Activated T-cell treated with anti-CD3 and anti-CD28 coated beads, Interleukin-2, amount 50 U/mL, for 72 hours (primary cell): ENCODE measurements around the gene BBC3. TPM values are rescaled to one million over a fixed set of nuclear protein-coding genes. Genes with fewer than 3 reads are reported as not detected.
A peak's percentile ranks its signal among the peaks of the same experiment; 100 is the strongest.

Experiments used
- ATAC-seq, 2 donors: fragments of 150-1000 bp; cut with Tn5 transposase; replicated peaks in 1 of 2; 2 replicates each; pipeline ENCODE4 v1.10.0; 2021; ENCODE audit warnings: moderate library complexity in 2 of 2, mild to moderate bottlenecking in 1 of 2
- DNase-seq, 2 donors: peaks; one replicate each; pipeline ENCODE4 v3.0.0; 2021 to 2022; ENCODE audit warnings: mixed read lengths in 1 of 2
- H3K27ac Mint-ChIP-seq: one replicate; pipeline ENCODE4 v1.8.0; 2022; ENCODE audit warnings: mild to moderate bottlenecking, moderate library complexity, mixed read lengths
- H3K27me3 Mint-ChIP-seq: one replicate; pipeline ENCODE4 v1.8.0; 2022; ENCODE audit warnings: low read depth, mixed read lengths
- H3K36me3 Mint-ChIP-seq, 2 donors: one replicate each; pipeline ENCODE4 v1.8.0; 2022; ENCODE audit warnings: mixed read lengths in 2 of 2, mild to moderate bottlenecking in 1 of 2; ENCODE audit not compliant: insufficient read depth in 2 of 2
- H3K4me1 Mint-ChIP-seq: one replicate; pipeline ENCODE4 v1.8.0; 2022; ENCODE audit warnings: low read depth, mixed read lengths
- H3K4me3 Mint-ChIP-seq, 2 donors: one replicate each; pipeline ENCODE4 v1.8.0; 2022; ENCODE audit warnings: mild to moderate bottlenecking in 2 of 2, mixed read lengths in 2 of 2, moderate library complexity in 2 of 2
- H3K9me3 Mint-ChIP-seq, 2 donors: one replicate each; pipeline ENCODE4 v1.8.0; 2022; ENCODE audit warnings: mixed read lengths in 2 of 2
- total RNA-seq, 2 donors: library from RNA; stranded (reverse); gene quantifications; one replicate each; pipeline ENCODE4 v1.2.3, GENCODE V29; 2022

The BBC3 gene
- total RNA-seq, 2 donors from 2014 or later, result 41.4 to 59.2 TPM

DNA sequence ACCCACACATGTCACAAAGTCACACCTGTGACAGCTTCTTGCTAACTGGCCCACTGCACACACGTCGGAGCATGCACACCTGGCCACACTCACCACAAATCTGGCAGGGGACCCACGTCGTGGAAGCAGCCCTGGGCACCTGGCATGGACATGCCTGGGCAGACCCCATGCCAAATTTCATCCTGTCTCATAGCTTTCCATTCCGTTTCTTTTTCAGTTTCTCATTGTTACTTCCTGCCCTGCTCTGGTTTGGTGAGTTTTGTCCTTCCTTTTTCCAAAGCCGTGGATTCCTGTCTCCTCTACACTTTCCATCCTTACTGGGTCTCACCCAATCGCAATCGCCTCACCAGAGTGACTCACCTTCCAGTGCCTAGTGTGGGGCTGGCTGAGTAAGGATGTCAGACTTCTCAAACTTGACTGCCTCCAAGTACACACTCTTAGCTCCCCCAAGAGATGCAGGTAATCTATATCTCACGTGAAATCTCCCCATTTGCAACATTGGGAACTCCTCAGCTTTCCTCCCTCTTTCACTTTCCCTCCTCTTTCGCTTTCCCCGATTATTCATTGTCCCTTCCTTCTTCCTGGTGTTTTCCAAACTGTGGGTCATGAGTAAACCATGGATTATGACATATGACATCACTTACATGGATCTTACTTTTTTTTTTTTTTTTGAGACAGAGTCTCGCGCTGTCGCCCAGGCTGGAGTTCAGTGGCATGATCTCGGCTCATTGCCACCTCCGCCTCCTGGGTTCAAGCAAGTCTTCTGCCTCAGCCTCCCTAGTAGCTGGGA lies 1.6 kb upstream of the BBC3 start:
- Mint-ChIP-seq H3K4me3 (peak overlapping the region; percentile 86 to 91), H3K36me3 (peaks cover 4 to 6% of the 10 kb centered on the region in 2 donors), H3K4me1 (peaks cover 19% of the 10 kb centered on the region), H3K9me3 (no peaks in the 10 kb centered on the region), H3K27me3 (no peaks in the 10 kb centered on the region), H3K27ac (peak overlapping the region; percentile 71)
- DNase-seq, result peak; percentile 44 to 61
- ATAC-seq, result peak in 1 of 2 donors; percentile 11

GRCh38 chr19:47231215-47232054 lies 436 bp upstream of the BBC3 start:
- peak overlapping the region; percentile 86 to 91 for H3K4me3 Mint-ChIP-seq
- ATAC-seq (peak; percentile 55 to 58), DNase-seq (peak; percentile 96)
- H3K27me3 Mint-ChIP-seq, result no peaks in the 10 kb centered on the region
- H3K27ac Mint-ChIP-seq, result peak overlapping the region; percentile 32
- peaks cover 24% of the 10 kb centered on the region for H3K4me1 Mint-ChIP-seq
- H3K36me3 Mint-ChIP-seq, result peaks cover 4 to 6% of the 10 kb centered on the region in 2 donors
- no peaks in the 10 kb centered on the region for H3K9me3 Mint-ChIP-seq

- H3K4me3 Mint-ChIP-seq, result peak overlapping the region; percentile 5 to 53
- peak; percentile 3 to 15 for ATAC-seq
- peaks cover 29% of the 10 kb centered on the region for H3K4me1 Mint-ChIP-seq
These were observed 712 bp downstream of the BBC3 start for GRCh38 chr19:47230054-47230920.

GRCh38 chr19:47229676-47230053 lies 1.3 kb downstream of the BBC3 start:
- Mint-ChIP-seq H3K9me3 (no peaks in the 10 kb centered on the region), H3K27me3 (no peaks in the 10 kb centered on the region), H3K36me3 (peaks cover 4 to 9% of the 10 kb centered on the region in 2 donors), H3K27ac (no peak overlapping the region), H3K4me3 (no peak overlapping the region), H3K4me1 (peaks cover 29% of the 10 kb centered on the region)
- no peak for DNase-seq
- no peak for ATAC-seq

More at GRCh38 chr19:47230054-47230920, 712 bp downstream of the BBC3 start:
- Mint-ChIP-seq H3K27ac (no peak overlapping the region), H3K9me3 (no peaks in the 10 kb centered on the region), H3K36me3 (peaks cover 4 to 9% of the 10 kb centered on the region in 2 donors), H3K27me3 (no peaks in the 10 kb centered on the region)
- DNase-seq, result peak; percentile 86 to 91

- Mint-ChIP-seq H3K9me3 (no peaks in the 10 kb centered on the region), H3K36me3 (peaks cover 4 to 9% of the 10 kb centered on the region in 2 donors), H3K27ac (no peak overlapping the region), H3K4me3 (no peak overlapping the region), H3K4me1 (peaks cover 29% of the 10 kb centered on the region), H3K27me3 (no peaks in the 10 kb centered on the region)
- DNase-seq (peak; percentile 39 to 48), ATAC-seq (no peak)
These were observed 1.9 kb downstream of the BBC3 start for GRCh38 chr19:47228937-47229675.

DNA sequence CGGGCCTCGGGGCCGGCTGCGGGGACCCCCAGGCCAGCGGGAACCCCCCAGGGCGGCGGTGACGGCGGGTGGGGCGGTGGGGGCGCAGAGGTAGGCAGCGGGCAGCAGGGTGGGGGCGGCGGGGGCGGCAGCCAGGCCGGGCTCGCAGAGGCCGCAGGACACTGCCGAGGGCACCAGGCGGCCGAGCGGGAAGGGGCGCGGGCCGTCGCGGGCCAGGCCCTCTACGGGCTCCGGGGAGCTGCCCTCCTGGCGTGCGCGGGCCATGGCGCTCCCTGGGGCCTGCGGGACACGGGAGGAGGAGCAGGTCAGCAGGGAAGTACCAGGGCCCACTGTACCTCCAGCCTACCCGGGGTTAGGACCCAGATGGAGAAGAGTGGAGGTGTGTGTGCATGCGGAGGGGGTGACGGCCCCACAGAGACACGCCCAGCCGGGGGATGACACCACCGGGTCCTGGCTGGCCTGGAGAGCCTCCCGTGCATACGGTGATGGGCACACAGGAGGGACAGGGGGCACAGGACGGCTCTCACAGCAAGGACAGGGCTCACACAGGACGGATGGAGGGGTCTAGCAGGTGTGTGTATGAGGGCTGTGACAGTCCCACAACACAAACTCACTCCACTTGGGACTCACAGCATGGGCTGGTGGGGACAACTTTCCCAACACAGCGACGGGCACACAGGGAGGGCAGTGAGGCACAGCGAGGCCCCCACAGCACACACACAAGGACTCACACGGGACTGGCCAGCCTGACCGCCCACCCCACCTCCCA lies 2.6 kb downstream of the BBC3 start:
- peaks cover 6 to 11% of the 10 kb centered on the region in 2 donors for H3K36me3 Mint-ChIP-seq
- ATAC-seq, result peak; percentile 22 to 25
- H3K4me1 Mint-ChIP-seq, result peaks cover 29% of the 10 kb centered on the region
- H3K27me3 Mint-ChIP-seq, result no peaks in the 10 kb centered on the region
- peak overlapping the region; percentile 84 to 92 for H3K4me3 Mint-ChIP-seq
- no peak overlapping the region for H3K27ac Mint-ChIP-seq
- no peaks in the 10 kb centered on the region for H3K9me3 Mint-ChIP-seq
- peak; percentile 77 to 79 for DNase-seq

- Mint-ChIP-seq H3K27ac (peak overlapping the region; percentile 56), H3K4me3 (peak overlapping the region; percentile 84 to 92), H3K27me3 (no peaks in the 10 kb centered on the region), H3K9me3 (no peaks in the 10 kb centered on the region), H3K36me3 (peaks cover 6 to 11% of the 10 kb centered on the region in 2 donors), H3K4me1 (peaks cover 24% of the 10 kb centered on the region)
- DNase-seq (peak; percentile 79 to 82), ATAC-seq (peak; percentile 7 to 9)
These were observed 3.4 kb downstream of the BBC3 start for GRCh38 chr19:47227352-47228167.

DNA sequence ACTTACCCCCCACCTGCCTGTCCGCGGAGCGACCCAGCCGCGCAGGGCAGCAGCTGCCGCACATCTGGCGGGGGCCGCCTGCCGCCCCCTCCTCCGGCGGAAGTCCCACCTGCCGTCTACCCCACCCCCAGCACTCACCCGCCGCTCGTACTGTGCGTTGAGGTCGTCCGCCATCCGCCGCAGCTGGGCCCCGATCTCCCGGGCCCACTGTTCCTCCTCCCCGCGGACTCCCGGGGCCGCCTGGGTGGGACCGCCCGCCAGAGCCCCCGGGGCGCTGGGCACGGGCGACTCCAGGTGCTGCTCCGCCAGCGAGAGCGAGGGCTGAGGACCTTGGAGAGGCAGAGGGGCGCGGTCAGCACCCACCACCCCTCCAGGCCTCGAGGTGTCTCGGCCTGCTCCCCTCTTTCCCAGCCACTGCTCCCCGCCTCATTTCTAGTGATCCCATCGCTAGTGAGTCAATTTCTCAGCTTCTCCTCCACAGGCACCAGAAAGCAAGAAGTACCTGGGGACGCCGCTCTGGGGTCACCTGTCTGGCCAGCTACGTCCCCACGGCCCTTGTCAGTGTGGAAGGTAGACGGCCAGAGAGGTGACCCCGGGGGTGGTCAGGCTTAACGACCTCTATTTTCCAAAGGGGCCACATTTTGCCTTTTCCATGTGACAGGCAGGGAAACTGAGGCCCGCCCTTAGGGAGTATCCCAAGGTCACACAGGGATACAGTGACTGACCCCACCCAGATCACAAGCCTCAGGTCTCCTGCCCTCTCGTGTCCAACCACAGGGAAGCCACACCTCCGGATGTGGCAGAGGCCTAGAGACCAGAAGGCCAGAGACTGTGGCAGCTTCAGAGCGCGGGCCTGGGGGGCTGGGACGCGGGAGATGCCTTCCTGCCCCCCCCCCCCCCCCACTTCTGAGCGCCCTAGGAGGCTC lies 4.3 kb downstream of the BBC3 start:
- no peaks in the 10 kb centered on the region for H3K27me3 Mint-ChIP-seq
- H3K9me3 Mint-ChIP-seq, result no peaks in the 10 kb centered on the region
- H3K36me3 Mint-ChIP-seq, result peaks cover 4 to 15% of the 10 kb centered on the region in 2 donors
- DNase-seq, result peak; percentile 82
- peak overlapping the region; percentile 83 for H3K27ac Mint-ChIP-seq
- peaks cover 15% of the 10 kb centered on the region for H3K4me1 Mint-ChIP-seq
- H3K4me3 Mint-ChIP-seq, result peak overlapping the region; percentile 84 to 92
- peak; percentile 22 to 23 for ATAC-seq

DNA sequence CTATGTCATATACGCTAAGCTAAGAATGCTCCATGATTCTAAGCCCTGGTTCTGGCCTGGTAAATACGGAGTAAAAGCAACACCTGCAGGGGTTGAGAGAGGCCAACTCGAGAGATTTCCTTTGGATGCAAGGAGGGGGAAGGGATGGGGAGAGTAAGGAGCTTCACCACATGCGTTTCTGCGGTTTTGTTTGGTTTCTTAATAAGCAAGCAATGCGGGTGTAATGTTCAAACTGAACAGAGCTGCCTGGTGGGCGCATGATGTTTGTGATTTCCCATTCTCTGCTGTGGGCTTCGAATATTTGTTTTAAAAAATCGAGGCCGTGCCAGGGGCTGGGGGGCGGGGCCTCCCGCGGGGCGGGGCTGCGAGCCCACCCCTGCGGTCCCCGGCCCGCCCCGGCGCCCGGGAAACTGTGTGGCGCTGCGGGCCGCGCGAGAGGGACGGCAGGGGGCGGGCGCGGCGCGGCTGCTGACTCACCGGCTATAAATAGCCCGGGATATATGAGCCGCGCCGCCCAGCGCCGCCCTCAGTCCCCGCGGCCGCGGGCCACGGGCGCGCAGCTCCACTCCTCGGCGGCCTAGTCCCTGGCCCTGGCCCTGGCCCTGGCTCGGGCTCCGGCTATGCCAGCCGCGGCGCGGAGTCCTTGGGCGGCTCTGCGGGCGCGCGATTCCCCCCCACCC lies 5.1 kb downstream of the BBC3 start:
- Mint-ChIP-seq H3K27me3 (no peaks in the 10 kb centered on the region), H3K9me3 (no peaks in the 10 kb centered on the region), H3K4me3 (peak overlapping the region; percentile 50 to 92), H3K36me3 (peaks cover 2 to 14% of the 10 kb centered on the region in 2 donors), H3K4me1 (peaks cover 10% of the 10 kb centered on the region), H3K27ac (peak overlapping the region; percentile 47)
- peak; percentile 90 to 94 for DNase-seq
- ATAC-seq, result peak; percentile 64

DNA sequence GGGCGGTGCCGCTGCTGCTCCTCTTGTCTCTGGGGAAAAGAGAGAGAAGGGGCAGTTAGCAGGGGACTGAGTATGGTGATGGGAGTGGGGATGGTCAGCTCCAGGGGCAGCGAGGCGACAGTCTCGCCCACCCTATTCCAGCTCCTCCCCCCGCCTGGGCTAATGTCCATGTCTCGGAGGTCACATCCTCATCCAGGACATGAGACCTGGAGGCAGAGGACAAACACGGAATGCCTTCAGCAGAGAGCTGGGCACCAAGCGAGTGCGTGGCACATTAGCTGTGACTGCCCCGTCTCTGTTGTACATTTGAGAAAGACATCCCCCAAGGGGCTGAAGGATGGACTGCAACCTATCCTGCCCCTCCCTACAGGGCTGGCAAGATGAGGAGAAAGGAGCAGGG lies 9.1 kb downstream of the BBC3 start:
- peaks cover 2 to 14% of the 10 kb centered on the region in 2 donors for H3K36me3 Mint-ChIP-seq
- H3K27ac Mint-ChIP-seq, result no peak overlapping the region
- ATAC-seq (no peak), DNase-seq (no peak)
- no peaks in the 10 kb centered on the region for H3K9me3 Mint-ChIP-seq
- H3K27me3 Mint-ChIP-seq, result no peaks in the 10 kb centered on the region
- no peak overlapping the region for H3K4me3 Mint-ChIP-seq
- H3K4me1 Mint-ChIP-seq, result peaks cover 9% of the 10 kb centered on the region
